ENCODE measurements around the gene ZNF687. TPM values are rescaled to one million over a fixed set of nuclear protein-coding genes. Genes with fewer than 3 reads are reported as not detected.
"Not testable (repeated sequence)": the region's sequence is repeated elsewhere in the genome, so short reads cannot be mapped to it uniquely, and the experiment has no call there.

The ZNF687 gene
- total RNA-seq, 1 experiment from 2014 or later = 22.9 TPM

DNA sequence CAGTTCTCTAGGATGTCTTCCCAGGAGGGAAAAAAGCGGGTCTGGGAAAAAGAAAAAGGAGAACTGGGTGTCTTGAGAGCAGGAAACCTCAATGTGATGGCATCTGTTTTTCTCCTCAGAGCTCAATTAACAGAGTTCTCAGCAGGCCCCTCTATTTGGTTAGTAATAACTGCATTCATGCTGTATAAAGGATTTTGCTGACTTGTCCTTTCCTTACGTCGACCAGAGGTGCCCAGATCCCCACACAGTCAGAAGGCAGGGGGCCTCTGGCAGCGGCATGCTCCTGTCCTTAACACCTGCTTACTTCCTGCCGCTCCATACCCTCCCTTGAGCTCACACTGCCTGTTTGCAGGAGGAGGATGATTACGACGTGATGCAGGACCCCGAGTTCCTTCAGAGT lies 15.3 kb upstream of the ZNF687 start:
- no peaks in the 10 kb centered on the region for H3K9me3 ChIP-seq
- no peak for DNase-seq
- H3K4me3 ChIP-seq = no peak overlapping the region
- no peaks in the 10 kb centered on the region for H3K27me3 ChIP-seq
- peaks cover 75% of the 10 kb centered on the region for H3K36me3 ChIP-seq

DNA sequence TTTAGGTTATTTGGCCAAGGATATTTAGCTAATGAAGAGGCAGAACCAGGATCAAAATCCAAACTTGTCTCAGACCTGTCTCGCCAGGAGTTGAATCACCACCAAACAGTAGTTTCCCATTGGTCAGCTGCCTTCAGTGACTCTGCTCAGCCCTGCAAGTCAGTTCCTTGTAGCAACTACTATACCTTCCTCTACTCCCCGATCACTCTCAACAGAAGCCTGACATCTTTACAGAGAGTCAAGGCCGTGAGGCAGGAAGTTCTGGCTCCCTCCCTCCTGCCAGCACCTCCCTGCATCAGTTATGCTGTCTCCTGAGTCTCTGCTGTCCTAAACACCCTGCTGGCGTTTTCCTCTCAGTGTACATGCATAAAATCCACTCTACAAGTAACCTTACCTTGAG lies 14.3 kb upstream of the ZNF687 start:
- DNase-seq = no peak
- Histone ChIP-seq H3K9me3 (no peaks in the 10 kb centered on the region), H3K36me3 (peaks cover 72% of the 10 kb centered on the region), H3K4me3 (no peak overlapping the region), H3K27me3 (no peaks in the 10 kb centered on the region)

DNA sequence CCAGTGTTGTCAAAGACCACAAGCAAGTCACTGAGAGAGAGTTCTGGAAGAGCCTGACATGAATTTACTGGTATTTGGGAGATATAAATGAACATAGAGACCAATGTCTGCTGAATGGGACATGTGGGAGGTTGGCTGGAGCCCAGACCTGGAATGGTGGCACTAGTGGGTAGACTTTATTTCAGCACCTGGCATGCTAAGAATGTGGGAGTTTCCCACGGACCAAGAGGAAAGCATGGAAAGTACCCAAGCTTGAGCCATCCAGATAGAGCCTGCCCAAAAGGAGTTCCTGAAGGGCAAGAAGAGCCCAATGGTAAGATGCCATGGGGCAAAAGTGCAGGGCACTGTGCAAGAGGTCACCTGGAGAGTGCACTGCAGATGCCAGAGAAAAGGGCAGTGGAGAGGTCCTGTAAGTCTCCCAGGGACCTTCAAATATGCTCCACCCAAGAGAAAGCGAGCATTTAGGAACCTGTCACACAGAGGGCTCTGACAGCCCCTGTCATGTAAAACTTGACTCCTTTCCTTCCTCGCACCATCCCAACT lies 8.1 kb upstream of the ZNF687 start:
- no peaks in the 10 kb centered on the region for H3K9me3 ChIP-seq
- no peak overlapping the region for H3K4me3 ChIP-seq
- no peak for DNase-seq
- H3K27me3 ChIP-seq = no peaks in the 10 kb centered on the region
- H3K36me3 ChIP-seq = peaks cover 24% of the 10 kb centered on the region

DNA sequence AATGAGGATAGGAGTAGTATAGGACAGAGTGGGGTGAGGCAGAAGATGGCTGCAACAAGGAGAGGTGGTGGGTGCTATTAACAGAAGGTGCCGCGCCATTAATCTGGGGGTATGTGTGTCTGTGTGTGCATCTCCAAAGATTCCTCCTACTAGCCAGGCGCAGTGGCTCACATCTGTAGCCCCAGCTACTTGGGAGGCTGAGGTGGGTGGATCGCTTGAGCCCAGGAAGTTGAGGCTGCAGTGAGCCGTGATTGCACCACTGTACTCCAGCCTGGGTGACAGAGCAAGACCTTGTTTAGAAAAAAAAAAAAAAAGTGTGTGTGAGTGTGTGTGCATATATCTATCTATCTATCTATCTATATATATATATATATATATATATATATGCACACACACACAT lies 6.8 kb upstream of the ZNF687 start:
- not testable (repeated sequence) for DNase-seq, H3K4me3 ChIP-seq, H3K27me3 ChIP-seq, H3K9me3 ChIP-seq
- H3K36me3 ChIP-seq = peaks cover 14% of the 10 kb centered on the region

DNA sequence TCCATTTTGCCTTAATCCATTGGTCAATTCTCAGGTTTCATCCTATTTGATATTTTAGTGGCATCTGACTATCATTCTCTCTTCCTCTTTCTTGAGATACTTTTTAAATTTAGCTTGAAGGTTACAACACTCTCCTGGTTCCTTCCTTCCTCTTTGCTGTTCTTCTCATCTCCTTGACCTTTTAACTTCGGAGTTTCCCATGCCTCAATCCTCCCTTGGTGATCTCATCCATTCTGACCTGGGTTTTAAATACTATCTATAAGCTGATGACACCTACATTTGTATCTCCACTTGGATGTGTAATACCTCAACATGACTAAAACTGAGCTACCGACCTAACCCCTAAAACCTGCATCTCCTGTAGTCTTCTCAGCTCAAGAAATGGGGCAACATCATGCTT lies 4.8 kb upstream of the ZNF687 start:
- H3K36me3 ChIP-seq = peaks cover 10% of the 10 kb centered on the region
- H3K9me3 ChIP-seq = no peaks in the 10 kb centered on the region
- no peaks in the 10 kb centered on the region for H3K27me3 ChIP-seq
- DNase-seq = no peak
- no peak overlapping the region for H3K4me3 ChIP-seq

DNA sequence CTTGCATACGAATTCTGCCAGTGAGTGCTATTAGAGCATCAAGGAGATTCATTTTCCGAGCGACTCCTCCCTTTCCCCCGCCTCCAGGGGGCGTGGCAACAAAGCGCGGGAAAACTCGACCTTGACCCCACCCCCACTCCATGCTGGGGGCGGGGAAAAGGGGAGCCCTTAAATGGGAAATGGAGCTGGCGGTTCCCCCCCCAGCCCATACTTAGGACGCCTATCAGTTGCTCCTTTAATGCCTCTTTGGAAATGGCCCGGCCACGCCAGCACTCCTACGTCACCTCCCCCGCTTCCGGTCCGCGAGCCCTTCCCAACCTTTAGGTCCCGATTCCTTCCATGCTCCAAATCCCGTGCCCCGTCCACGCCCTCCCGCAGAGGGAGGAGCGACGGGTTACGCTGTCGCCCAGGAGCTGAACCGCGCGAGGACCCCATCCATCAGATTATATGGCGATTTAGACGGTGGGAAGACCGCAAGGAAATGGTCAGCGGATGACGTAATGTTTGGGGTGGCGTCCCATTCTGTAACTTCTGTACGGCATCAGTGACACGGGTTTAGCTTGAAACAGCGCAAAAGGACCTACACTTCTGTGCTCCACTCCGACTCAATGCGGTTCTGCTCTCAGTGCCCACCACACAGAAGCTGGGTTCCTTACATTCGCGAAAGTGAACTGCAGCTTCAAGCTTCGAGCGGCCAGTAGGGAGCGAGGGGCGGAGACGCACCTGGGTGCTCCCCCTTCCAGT lies 702 bp upstream of the ZNF687 start:
- H3K36me3 ChIP-seq = peaks cover 13% of the 10 kb centered on the region
- no peaks in the 10 kb centered on the region for H3K9me3 ChIP-seq
- DNase-seq = peak; percentile 99
- no peaks in the 10 kb centered on the region for H3K27me3 ChIP-seq
- peak overlapping the region; percentile 72 for H3K4me3 ChIP-seq

DNA sequence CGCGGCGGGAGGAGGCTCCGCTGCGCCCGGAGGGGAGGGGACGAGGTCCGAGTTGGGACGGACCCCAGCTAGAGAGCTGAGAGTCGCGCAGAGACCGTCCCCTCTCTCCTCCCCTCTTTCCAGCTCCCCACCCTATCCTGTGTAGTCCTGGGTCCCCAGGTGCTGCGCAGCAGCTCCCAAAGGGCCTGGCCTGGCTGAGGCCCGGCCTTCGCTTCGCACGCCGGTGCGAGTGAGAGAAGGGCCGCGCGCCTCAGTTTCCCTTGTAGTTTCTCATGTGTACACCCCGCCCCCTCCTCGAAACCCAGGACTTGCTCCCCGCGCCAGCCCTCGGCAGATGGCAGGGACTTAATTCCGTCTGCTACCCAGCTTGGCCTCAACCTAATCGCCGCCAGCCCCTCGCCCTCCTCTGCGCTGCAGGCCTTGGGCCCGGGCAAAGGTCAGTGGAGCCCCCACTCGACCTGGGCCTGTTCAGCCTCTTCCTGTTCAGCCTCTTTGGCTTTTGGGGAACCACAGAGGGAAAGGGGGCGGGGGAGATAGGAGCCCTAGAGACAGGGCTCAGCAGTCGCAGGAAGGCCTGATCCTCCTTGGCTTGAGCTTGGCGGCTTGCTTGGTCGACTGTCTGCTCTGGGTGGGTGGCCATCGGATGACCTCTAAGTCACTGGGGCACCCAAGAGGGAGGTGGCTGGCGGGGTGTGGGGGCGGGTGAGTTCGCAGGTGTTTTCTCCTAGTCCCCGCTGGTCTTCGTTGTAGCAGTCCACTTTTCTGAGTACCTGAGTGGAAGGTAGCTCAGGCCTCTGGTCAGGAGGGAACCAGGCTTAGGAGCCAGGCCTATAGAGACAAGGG lies 1.0 kb downstream of the ZNF687 start:
- Histone ChIP-seq H3K9me3 (no peaks in the 10 kb centered on the region), H3K4me3 (peak overlapping the region; percentile 72), H3K27me3 (no peaks in the 10 kb centered on the region), H3K36me3 (peaks cover 30% of the 10 kb centered on the region)
- DNase-seq = no peak

DNA sequence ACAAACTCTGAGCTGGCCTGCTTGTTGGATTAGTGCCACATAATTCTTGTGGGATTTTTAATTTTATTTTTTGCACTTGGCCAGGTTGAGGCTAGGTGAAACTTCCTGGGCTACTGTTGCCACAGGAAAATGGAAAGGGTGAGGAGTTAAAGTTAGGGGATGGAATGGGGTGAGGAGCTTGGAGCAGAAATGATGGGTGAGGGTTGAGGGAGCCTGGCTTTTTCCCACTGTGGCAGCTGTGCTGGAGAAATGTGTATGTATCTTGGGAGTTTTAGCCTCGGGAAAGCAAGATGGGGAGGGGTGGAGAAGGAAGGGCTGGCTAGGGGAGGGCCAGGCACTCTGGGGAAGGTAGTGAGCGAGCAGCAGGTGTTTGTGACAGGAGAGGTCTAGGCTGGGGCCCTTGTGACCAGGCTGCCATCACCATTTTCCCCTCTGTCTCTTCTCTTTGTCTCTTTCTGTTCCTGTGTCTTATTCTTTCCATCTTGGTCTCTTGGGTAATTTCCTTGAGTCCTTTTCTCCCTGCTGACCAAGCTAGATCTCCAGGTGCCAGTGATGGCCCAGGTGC lies 2.0 kb downstream of the ZNF687 start:
- H3K9me3 ChIP-seq = no peaks in the 10 kb centered on the region
- H3K4me3 ChIP-seq = no peak overlapping the region; the same call in 1 of the 2 replicates
- peaks cover 40% of the 10 kb centered on the region for H3K36me3 ChIP-seq
- no peaks in the 10 kb centered on the region for H3K27me3 ChIP-seq
- no peak for DNase-seq

DNA sequence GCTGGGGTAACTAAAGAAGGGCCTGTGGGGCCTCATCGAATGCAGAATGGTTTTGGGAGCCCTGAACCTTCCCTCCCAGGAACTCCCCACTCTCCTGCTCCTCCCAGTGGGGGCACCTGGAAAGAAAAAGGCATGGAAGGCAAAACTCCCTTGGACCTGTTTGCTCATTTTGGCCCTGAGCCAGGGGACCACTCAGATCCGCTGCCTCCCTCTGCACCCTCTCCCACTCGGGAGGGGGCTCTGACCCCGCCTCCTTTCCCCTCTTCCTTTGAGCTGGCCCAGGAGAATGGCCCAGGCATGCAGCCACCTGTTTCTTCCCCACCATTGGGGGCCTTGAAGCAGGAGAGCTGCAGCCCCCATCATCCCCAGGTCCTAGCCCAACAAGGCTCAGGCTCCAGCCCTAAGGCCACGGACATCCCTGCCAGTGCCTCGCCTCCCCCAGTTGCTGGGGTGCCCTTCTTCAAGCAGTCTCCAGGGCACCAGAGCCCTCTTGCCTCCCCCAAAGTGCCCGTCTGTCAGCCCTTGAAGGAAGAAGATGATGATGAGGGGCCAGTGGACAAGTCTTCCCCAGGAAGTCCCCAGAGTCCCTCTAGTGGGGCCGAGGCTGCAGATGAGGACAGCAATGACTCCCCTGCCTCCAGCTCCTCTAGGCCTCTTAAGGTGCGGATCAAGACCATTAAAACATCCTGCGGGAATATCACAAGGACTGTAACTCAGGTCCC lies 4.7 kb downstream of the ZNF687 start:
- no peak for DNase-seq
- Histone ChIP-seq H3K4me3 (no peak overlapping the region), H3K27me3 (no peaks in the 10 kb centered on the region), H3K36me3 (peaks cover 63% of the 10 kb centered on the region), H3K9me3 (no peaks in the 10 kb centered on the region)

DNA sequence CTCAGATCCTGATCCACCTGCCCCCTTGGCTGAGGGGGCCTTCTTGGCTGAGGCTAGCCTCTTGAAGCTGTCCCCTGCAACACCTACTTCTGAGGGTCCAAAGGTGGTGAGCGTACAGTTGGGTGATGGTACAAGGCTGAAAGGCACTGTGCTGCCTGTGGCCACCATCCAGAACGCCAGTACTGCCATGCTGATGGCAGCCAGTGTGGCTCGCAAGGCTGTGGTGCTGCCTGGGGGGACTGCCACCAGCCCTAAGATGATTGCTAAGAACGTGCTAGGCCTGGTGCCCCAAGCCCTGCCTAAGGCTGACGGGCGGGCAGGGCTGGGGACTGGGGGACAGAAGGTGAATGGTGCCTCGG lies 5.2 kb downstream of the ZNF687 start:
- Histone ChIP-seq H3K9me3 (no peaks in the 10 kb centered on the region), H3K4me3 (no peak overlapping the region), H3K36me3 (peaks cover 69% of the 10 kb centered on the region), H3K27me3 (no peaks in the 10 kb centered on the region)
- DNase-seq = no peak

DNA sequence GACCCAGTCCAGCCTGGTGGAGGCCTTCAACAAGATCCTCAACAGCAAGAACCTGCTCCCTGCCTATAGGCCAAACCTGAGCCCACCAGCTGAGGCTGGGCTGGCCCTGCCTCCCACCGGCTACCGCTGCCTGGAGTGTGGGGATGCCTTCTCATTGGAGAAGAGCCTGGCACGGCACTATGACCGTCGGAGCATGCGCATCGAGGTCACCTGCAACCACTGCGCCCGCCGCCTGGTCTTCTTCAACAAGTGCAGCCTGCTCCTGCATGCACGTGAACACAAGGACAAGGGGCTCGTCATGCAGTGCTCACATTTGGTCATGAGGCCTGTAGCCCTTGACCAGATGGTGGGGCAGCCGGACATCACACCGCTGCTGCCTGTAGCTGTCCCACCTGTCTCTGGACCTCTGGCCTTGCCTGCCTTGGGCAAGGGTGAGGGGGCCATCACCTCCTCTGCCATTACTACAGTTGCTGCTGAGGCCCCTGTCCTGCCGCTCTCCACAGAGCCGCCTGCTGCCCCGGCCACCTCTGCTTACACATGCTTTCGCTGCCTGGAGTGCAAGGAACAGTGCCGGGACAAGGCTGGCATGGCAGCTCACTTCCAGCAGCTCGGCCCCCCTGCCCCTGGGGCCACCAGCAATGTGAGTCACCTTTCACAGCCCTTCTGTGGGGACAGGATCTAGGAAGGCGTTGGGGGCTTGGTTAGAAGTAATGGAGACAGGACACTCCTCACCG lies 5.8 kb downstream of the ZNF687 start:
- Histone ChIP-seq H3K4me3 (no peak overlapping the region), H3K27me3 (no peaks in the 10 kb centered on the region), H3K36me3 (peaks cover 75% of the 10 kb centered on the region), H3K9me3 (no peaks in the 10 kb centered on the region)
- DNase-seq = no peak

DNA sequence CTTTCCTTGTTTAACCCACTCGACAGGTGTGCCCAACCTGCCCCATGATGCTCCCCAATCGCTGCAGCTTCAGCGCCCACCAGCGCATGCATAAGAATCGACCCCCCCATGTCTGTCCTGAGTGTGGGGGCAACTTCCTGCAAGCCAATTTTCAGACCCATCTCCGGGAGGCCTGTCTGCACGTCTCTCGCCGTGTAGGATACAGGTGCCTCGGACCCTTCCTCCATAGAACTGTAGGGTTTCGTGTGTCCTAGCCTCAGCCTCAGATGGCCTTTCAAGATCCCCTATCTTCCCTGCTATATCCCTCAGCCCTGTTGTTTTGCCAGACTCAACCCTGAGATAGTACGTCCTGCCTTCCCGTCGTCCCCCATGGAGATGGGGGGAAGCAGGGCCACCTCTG lies 6.4 kb downstream of the ZNF687 start:
- peaks cover 81% of the 10 kb centered on the region for H3K36me3 ChIP-seq
- DNase-seq = no peak
- no peak overlapping the region for H3K4me3 ChIP-seq
- no peaks in the 10 kb centered on the region for H3K27me3 ChIP-seq
- H3K9me3 ChIP-seq = no peaks in the 10 kb centered on the region

DNA sequence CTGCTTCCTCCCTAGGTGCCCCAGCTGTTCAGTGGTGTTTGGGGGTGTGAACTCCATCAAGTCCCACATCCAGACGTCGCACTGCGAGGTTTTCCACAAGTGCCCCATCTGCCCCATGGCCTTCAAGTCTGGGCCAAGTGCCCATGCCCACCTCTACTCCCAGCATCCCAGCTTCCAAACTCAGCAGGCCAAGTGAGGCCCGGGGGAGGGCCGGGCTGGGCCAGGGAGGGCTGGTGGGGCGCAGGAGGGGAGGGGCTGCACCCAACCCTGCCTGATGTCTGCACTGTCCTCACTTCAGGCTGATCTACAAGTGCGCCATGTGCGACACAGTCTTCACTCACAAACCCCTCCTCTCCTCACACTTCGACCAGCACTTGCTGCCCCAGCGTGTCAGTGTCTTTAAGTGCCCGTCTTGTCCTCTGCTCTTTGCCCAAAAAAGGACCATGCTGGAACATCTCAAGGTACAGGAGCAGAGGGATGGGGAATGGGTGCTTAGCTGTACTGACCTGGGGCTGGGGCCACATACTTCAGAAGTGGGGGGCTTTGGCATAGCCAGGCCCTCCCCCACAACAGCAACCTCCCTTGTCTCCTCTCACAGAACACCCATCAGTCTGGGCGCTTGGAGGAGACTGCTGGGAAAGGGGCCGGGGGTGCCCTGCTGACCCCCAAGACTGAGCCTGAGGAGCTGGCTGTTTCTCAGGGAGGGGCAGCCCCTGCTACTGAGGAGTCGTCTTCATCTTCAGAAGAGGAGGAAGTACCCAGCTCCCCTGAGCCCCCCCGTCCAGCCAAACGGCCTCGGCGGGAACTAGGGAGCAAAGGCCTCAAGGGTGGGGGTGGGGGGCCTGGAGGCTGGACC lies 7.2 kb downstream of the ZNF687 start:
- DNase-seq = no peak
- H3K36me3 ChIP-seq = peaks cover 89% of the 10 kb centered on the region
- no peaks in the 10 kb centered on the region for H3K27me3 ChIP-seq
- H3K9me3 ChIP-seq = no peaks in the 10 kb centered on the region
- H3K4me3 ChIP-seq = no peak overlapping the region

DNA sequence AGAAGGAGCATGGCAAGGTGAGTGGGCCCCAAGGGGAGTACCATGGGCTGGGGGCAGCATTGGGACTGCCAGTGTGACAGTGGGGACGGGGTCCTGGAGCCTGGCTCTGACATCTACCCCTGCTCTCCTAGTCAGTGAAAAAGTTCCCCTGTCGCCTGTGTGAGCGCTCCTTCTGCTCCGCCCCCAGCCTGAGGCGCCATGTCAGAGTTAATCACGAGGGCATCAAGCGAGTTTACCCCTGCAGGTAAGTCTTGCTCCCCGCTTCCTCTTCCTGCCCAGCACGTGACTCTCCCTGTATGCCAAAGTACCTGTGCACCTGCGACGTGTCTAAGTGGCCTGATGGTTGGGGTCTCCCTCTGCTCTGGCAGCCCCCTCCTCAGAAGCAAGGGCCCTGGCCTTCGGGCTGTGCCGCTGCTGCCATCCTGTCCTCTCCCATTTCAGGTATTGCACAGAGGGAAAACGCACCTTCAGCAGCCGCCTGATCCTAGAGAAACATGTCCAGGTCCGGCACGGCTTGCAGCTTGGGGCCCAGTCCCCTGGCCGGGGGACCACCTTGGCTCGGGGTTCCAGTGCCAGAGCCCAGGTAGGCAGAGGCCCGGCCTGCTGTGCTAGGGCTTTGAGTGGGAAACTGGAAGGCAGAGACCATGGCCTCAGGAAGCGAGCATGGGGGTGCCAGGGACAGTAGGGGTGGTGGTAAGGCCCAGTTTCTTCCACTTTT lies 8.1 kb downstream of the ZNF687 start:
- H3K36me3 ChIP-seq = peaks cover 94% of the 10 kb centered on the region
- H3K9me3 ChIP-seq = no peaks in the 10 kb centered on the region
- DNase-seq = no peak

DNA sequence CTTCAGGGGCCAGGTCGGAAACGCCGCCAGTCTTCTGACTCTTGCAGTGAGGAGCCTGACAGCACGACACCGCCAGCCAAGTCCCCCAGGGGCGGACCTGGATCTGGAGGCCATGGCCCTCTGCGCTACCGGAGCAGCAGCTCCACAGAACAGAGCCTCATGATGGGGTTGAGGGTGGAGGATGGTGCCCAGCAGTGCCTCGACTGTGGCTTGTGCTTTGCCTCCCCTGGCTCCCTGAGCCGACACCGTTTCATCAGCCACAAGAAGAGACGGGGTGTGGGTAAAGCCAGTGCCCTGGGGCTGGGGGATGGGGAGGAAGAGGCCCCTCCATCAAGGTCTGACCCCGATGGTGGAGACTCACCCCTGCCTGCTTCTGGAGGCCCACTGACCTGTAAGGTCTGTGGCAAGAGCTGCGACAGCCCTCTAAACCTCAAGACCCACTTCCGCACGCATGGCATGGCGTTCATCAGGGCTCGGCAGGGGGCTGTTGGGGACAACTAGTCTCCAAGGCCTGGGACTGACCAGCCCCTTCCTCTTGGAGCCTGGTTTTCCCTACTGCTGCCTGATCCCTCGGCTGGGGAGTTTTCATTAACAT lies 8.7 kb downstream of the ZNF687 start:
- no peak for DNase-seq
- Histone ChIP-seq H3K27me3 (no peaks in the 10 kb centered on the region), H3K9me3 (no peaks in the 10 kb centered on the region), H3K4me3 (no peak overlapping the region), H3K36me3 (peaks cover 95% of the 10 kb centered on the region)

More for the DNA sequence above, 8.1 kb downstream of the ZNF687 start:
- H3K4me3 ChIP-seq = no peak overlapping the region
- H3K27me3 ChIP-seq = no peaks in the 10 kb centered on the region
